Measurements from ENCODE around the gene NDUFAF7. TPM values are rescaled to one million over a fixed set of nuclear protein-coding genes. Genes with fewer than 3 reads are reported as not detected.
"Not testable (repeated sequence)": the region's sequence is repeated elsewhere in the genome, so short reads cannot be mapped to it uniquely, and the experiment has no call there.

Gene NDUFAF7
- total and polyA plus RNA-seq, 2 experiments from 2014 or later: 25.0 to 28.0 TPM

GRCh38 chr2:37190290-37190689, 41.2 kb upstream of the NDUFAF7 start:
- no peak for DNase-seq (ENCODE audit: low read depth in 1 of 2, low spot score in 1 of 2)
- no peaks in the 10 kb centered on the region for H3K36me3 ChIP-seq
- no peak for TF ChIP-seq CTCF (IDR thresholded peaks at IDR 0.05; ENCODE audit: low read depth, low read length)
- H3K4me1 ChIP-seq (ENCODE audit: low read depth): no peaks in the 10 kb centered on the region
- H3K27ac ChIP-seq: no peak overlapping the region
- no peaks in the 10 kb centered on the region for H3K9me3 ChIP-seq (ENCODE audit: low read depth)
- H3K4me3 ChIP-seq: no peak overlapping the region
- H3K27me3 ChIP-seq: no peaks in the 10 kb centered on the region

GRCh38 chr2:37191253-37191652, 40.2 kb upstream of the NDUFAF7 start:
- no peak for DNase-seq (ENCODE audit: low read depth in 1 of 2, low spot score in 1 of 2)
- TF ChIP-seq CTCF (IDR thresholded peaks at IDR 0.05; ENCODE audit: low read depth, low read length): no peak
- no peak overlapping the region for H3K4me3 ChIP-seq

GRCh38 chr2:37191747-37192146, 39.7 kb upstream of the NDUFAF7 start:
- Histone ChIP-seq H3K4me1 (ENCODE audit: low read depth) (no peaks in the 10 kb centered on the region), H3K36me3 (no peaks in the 10 kb centered on the region), H3K27ac (no peak overlapping the region), H3K27me3 (no peaks in the 10 kb centered on the region), H3K4me3 (no peak overlapping the region), H3K9me3 (ENCODE audit: low read depth) (no peaks in the 10 kb centered on the region)
- DNase-seq (ENCODE audit: low read depth in 1 of 2, low spot score in 1 of 2): no peak
- no peak for TF ChIP-seq CTCF (IDR thresholded peaks at IDR 0.05; ENCODE audit: low read depth, low read length)

More at GRCh38 chr2:37191253-37191652, 40.2 kb upstream of the NDUFAF7 start:
- no peak overlapping the region for H3K27ac ChIP-seq
- no peaks in the 10 kb centered on the region for H3K36me3 ChIP-seq
- no peaks in the 10 kb centered on the region for H3K9me3 ChIP-seq (ENCODE audit: low read depth)
- H3K4me1 ChIP-seq (ENCODE audit: low read depth): no peaks in the 10 kb centered on the region
- no peaks in the 10 kb centered on the region for H3K27me3 ChIP-seq

- DNase-seq (ENCODE audit: low read depth in 1 of 2, low spot score in 1 of 2): no peak
- Histone ChIP-seq H3K27ac (no peak overlapping the region), H3K4me1 (ENCODE audit: low read depth) (no peaks in the 10 kb centered on the region)
Observed at GRCh38 chr2:37192551-37192950, 38.9 kb upstream of the NDUFAF7 start.

GRCh38 chr2:37195862-37196319, 35.6 kb upstream of the NDUFAF7 start:
- not testable (repeated sequence) for H3K36me3 ChIP-seq; H3K4me1 ChIP-seq (ENCODE audit: low read depth); H3K27ac ChIP-seq; H3K27me3 ChIP-seq; DNase-seq (ENCODE audit: low read depth in 1 of 2, low spot score in 1 of 2); H3K9me3 ChIP-seq (ENCODE audit: low read depth)
- peak overlapping the region; percentile 41 for H3K4me3 ChIP-seq

More at GRCh38 chr2:37192551-37192950, 38.9 kb upstream of the NDUFAF7 start:
- H3K4me3 ChIP-seq: no peak overlapping the region
- no peak for TF ChIP-seq CTCF (IDR thresholded peaks at IDR 0.05; ENCODE audit: low read depth, low read length)
- no peaks in the 10 kb centered on the region for H3K27me3 ChIP-seq
- no peaks in the 10 kb centered on the region for H3K36me3 ChIP-seq
- H3K9me3 ChIP-seq (ENCODE audit: low read depth): no peaks in the 10 kb centered on the region

GRCh38 chr2:37196320-37197195, 34.9 kb upstream of the NDUFAF7 start, which contains the start of gene CEBPZOS:
TSS of gene CEBPZOS (plus strand) at chr2:37196496. CDS start at chr2:37199705, 3,209 bp downstream.
- H3K4me1 ChIP-seq (ENCODE audit: low read depth): no peaks in the 10 kb centered on the region
- H3K4me3 ChIP-seq: peak within 1 kb of the TSS; percentile 41
- peak; percentile 74 to 82 for DNase-seq (ENCODE audit: low read depth in 1 of 2, low spot score in 1 of 2)
- TF ChIP-seq CTCF (IDR thresholded peaks at IDR 0.05; ENCODE audit: low read depth, low read length): no peak
- no peaks in the 10 kb centered on the region for H3K9me3 ChIP-seq (ENCODE audit: low read depth)
- no peaks in the 10 kb centered on the region for H3K27me3 ChIP-seq
- peak within 1 kb of the TSS; percentile 71 for H3K27ac ChIP-seq
- H3K36me3 ChIP-seq: peaks cover 9% of the 10 kb centered on the region

Measured in cardiac muscle cell (in vitro differentiated cells and primary cell).